Measurements from ENCODE around the gene LSM4. TPM values are rescaled to one million over a fixed set of nuclear protein-coding genes. Genes with fewer than 3 reads are reported as not detected.

The LSM4 gene
- total RNA-seq, 1 donor from 2014 or later: 119 TPM

DNA sequence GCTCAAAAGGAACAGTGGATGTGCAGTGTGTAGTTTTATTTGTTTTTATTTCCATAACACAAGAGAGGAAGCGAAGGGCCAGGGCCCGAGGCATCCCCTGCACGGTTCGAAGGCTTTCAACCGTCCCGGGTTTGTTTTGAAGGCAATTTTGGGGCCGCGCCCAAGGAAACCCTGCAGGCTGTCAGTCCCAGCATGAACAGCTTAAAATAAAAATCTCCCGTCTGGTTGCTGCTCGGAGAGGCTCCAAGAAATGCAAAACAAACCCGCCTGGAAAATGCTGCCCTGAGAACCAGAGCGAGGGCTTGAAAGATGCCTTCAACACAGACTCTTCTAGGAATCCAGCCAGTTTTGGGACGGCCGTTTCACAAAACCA is 16.0 kb downstream of the LSM4 start:
- Histone ChIP-seq H3K4me3 (ENCODE audit: low read length in 3 of 3) (no peak overlapping the region), H3K36me3 (ENCODE audit: control insufficient read depth in 3 of 3, insufficient read depth in 3 of 3, low read length in 3 of 3) (peaks cover 10 to 11% (median 10%) of the 10 kb centered on the region in 3 donors), H3K9me3 (ENCODE audit: control insufficient read depth in 3 of 3, low read length in 3 of 3) (no peaks in the 10 kb centered on the region), H3K9ac (ENCODE audit: low read depth in 1 of 3, low read length in 3 of 3) (peak overlapping the region in 2 of 3 donors; percentile 56 to 79), H3K27me3 (ENCODE audit: control insufficient read depth in 3 of 3, insufficient read depth in 3 of 3, low read length in 3 of 3) (no peaks in the 10 kb centered on the region), H3K4me1 (ENCODE audit: control insufficient read depth in 3 of 3, insufficient read depth in 3 of 3, low read length in 3 of 3) (peaks cover 29 to 66% (median 64%) of the 10 kb centered on the region in 3 donors), H3K27ac (ENCODE audit: low read depth, low read length) (peak overlapping the region; percentile 99)

DNA sequence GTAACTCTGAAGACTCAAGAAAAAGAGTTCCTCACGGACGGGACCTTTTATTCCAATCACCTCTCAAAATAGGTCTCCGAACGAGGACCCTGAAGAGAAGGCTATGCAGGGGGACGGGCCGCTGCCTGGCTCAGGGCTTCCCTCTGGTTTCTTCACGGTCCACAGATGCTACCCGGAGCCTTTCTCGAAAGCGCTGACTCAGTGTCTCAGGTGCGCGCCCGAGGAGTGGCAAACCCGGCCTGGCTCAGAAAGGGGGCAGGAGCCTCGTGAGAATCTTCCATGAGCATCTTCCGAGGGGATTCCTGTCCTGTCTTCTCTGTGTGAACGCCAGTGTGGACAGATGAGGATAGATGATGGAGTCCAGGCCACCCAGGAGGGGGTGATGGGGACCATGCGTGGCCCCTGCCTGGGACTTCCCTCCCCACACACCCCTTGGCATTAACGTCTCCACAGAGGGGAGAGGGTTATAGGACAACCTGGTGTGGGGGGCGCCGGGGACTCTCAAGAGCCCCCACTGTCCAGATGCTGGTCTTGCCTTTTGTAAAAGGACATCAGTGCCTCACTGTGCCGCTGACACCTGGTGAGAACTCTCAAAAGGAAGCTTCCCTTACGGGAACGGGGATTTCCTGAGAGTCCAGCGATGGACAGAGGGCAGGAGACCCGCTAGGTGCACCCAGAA is 16.5 kb downstream of the LSM4 start:
- Histone ChIP-seq H3K36me3 (ENCODE audit: control insufficient read depth in 3 of 3, insufficient read depth in 3 of 3, low read length in 3 of 3) (peaks cover 6 to 9% (median 7%) of the 10 kb centered on the region in 3 donors), H3K9ac (ENCODE audit: low read depth in 1 of 3, low read length in 3 of 3) (peak overlapping the region in 2 of 3 donors; percentile 56 to 79), H3K27me3 (ENCODE audit: control insufficient read depth in 3 of 3, insufficient read depth in 3 of 3, low read length in 3 of 3) (no peaks in the 10 kb centered on the region), H3K27ac (ENCODE audit: low read depth, low read length) (peak overlapping the region; percentile 99), H3K9me3 (ENCODE audit: control insufficient read depth in 3 of 3, low read length in 3 of 3) (no peaks in the 10 kb centered on the region), H3K4me1 (ENCODE audit: control insufficient read depth in 3 of 3, insufficient read depth in 3 of 3, low read length in 3 of 3) (peaks cover 34 to 71% (median 69%) of the 10 kb centered on the region in 3 donors), H3K4me3 (ENCODE audit: low read length in 3 of 3) (no peak overlapping the region)

DNA sequence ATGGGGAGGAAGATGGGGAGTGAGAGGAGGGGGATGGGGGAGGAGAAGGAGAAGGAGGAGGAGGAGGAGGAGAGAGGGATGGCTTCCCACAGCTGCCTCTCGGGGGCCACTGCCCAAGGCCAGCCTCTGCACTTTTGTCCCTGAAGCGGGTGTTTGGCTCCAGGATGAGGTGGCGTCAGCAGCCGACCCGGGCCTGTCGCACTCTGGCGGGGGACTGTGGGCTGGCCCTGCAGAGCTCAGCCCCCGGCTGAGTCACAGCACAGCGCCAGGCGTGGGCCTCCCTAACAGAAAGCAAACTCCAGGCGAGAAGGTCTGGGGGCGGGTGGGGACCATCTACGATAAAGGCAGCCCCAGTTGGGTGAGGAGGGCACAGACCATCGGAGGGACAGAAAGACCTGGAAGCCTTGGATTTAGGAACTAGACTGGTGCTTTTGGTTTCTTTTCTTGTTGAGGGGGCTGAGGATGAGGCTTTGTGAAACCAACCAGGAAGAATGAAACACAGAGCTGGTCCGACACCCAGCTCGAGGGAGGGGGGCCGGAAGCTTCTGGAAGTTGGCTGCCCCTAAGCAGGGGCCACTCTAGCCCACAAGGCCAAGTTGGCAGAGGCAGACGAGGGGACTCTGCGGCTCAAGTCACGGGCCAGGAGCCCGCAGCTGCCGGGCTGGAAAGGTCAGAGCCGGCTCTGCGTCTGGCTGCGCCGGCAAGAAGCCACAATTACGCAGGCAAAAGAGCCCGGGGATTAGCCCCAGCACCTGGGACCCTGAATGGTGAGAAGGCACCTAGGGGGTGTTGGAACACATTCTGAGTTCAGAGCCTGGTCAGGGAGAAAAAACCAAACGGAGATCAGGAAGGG is 18.2 kb downstream of the LSM4 start:
- peak overlapping the region; percentile 85 to 92 (median 90) for H3K9ac ChIP-seq (ENCODE audit: low read depth in 1 of 3, low read length in 3 of 3)
- H3K27ac ChIP-seq (ENCODE audit: low read depth, low read length): peak overlapping the region; percentile 99
- peak overlapping the region; percentile 56 to 73 (median 60) for H3K4me3 ChIP-seq (ENCODE audit: low read length in 3 of 3)
- H3K36me3 ChIP-seq (ENCODE audit: control insufficient read depth in 3 of 3, insufficient read depth in 3 of 3, low read length in 3 of 3): peaks cover 2 to 5% (median 3%) of the 10 kb centered on the region in 3 donors
- H3K9me3 ChIP-seq (ENCODE audit: control insufficient read depth in 3 of 3, low read length in 3 of 3): no peaks in the 10 kb centered on the region
- H3K4me1 ChIP-seq (ENCODE audit: control insufficient read depth in 3 of 3, insufficient read depth in 3 of 3, low read length in 3 of 3): peaks cover 42 to 79% (median 77%) of the 10 kb centered on the region in 3 donors
- no peaks in the 10 kb centered on the region for H3K27me3 ChIP-seq (ENCODE audit: control insufficient read depth in 3 of 3, insufficient read depth in 3 of 3, low read length in 3 of 3)

DNA sequence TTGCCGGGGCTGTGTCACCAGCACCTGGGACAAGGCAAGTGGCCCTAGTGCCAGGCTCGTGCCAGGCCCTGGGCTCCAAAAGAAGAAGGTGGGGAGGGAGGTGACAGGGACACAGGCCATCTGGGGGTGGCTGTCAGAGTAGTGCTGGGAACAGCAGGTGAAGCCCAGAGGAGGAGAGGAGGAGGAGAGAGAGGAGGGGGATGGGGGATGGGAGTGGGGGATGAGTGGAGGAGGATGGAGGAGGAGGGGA is 18.7 kb downstream of the LSM4 start:
- Histone ChIP-seq H3K9me3 (ENCODE audit: control insufficient read depth in 3 of 3, low read length in 3 of 3) (no peaks in the 10 kb centered on the region), H3K36me3 (ENCODE audit: control insufficient read depth in 3 of 3, insufficient read depth in 3 of 3, low read length in 3 of 3) (no peaks in the 10 kb centered on the region), H3K4me1 (ENCODE audit: control insufficient read depth in 3 of 3, insufficient read depth in 3 of 3, low read length in 3 of 3) (peaks cover 42 to 77% (median 77%) of the 10 kb centered on the region in 3 donors), H3K9ac (ENCODE audit: low read depth in 1 of 3, low read length in 3 of 3) (peak overlapping the region; percentile 85 to 92 (median 90)), H3K27me3 (ENCODE audit: control insufficient read depth in 3 of 3, insufficient read depth in 3 of 3, low read length in 3 of 3) (no peaks in the 10 kb centered on the region), H3K27ac (ENCODE audit: low read depth, low read length) (peak overlapping the region; percentile 99), H3K4me3 (ENCODE audit: low read length in 3 of 3) (peak overlapping the region; percentile 56 to 73 (median 60))

DNA sequence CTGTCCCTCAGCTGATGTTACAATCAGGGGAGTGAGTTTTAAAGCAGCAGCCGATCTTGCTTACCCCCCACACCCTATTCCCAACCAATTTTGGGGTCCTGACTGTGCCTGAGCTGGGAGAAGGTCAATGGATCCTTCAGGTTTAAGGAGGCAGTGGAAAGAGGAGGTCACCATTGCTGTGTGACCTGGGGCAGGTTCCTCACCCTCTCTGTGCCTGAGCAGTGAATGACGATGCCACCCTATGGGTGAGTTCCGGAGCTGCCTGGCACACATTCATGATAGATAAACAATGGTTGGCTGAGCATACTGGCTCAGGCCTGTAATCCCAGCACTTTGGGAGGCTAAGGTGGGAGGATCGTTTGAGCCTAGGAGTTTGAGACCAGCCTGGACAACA is 21.2 kb downstream of the LSM4 start:
- Histone ChIP-seq H3K4me1 (ENCODE audit: control insufficient read depth in 3 of 3, insufficient read depth in 3 of 3, low read length in 3 of 3) (peaks cover 36 to 54% (median 53%) of the 10 kb centered on the region in 3 donors), H3K27ac (ENCODE audit: low read depth, low read length) (peak overlapping the region; percentile 85)

DNA sequence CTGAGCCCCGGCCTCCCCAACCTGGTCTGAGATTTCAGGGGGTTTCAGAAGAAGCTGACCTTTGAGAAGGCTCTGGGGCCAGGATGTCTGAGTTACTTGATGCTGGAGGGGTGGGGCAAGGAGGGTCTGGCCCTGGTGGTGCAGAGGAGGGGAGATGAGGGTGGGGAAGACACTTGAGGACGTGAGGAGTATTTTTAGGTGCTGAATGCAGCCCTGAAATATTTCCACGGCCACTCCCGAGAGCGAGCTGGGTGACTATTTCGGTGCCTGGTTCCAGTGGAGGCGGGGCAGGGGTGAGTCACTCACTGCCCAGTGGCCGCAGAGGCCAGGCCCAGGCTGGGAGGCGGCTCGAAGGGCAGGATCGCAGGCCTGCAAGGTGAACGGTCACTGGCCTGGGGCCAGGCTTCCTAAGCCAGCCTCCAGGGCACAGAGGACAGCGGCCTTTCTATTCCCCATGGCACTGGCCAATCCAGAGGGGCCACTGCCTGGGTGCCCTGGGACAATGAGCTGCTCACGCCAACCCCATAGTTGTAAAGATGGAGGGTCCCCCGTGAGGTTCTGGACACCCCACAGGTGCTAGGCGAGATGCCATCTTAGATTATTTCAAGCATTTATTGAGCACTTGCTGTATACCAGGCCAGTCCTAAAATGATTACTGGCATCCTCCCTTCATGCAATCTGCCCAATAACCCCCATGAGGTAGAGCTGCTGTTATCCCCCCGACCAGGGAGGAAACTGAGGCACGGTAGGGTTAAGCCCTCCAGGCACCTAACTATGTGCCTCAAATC is 21.8 kb downstream of the LSM4 start:
- no peaks in the 10 kb centered on the region for H3K27me3 ChIP-seq (ENCODE audit: control insufficient read depth in 3 of 3, insufficient read depth in 3 of 3, low read length in 3 of 3)
- H3K36me3 ChIP-seq (ENCODE audit: control insufficient read depth in 3 of 3, insufficient read depth in 3 of 3, low read length in 3 of 3): no peaks in the 10 kb centered on the region
- H3K9me3 ChIP-seq (ENCODE audit: control insufficient read depth in 3 of 3, low read length in 3 of 3): no peaks in the 10 kb centered on the region
- H3K9ac ChIP-seq (ENCODE audit: low read depth in 1 of 3, low read length in 3 of 3): peak overlapping the region; percentile 33 to 70 (median 57)
- peaks cover 36 to 48% (median 47%) of the 10 kb centered on the region in 3 donors for H3K4me1 ChIP-seq (ENCODE audit: control insufficient read depth in 3 of 3, insufficient read depth in 3 of 3, low read length in 3 of 3)
- H3K27ac ChIP-seq (ENCODE audit: low read depth, low read length): peak overlapping the region; percentile 85
- no peak overlapping the region for H3K4me3 ChIP-seq (ENCODE audit: low read length in 3 of 3)

More for the DNA sequence above, 21.2 kb downstream of the LSM4 start:
- Histone ChIP-seq H3K27me3 (ENCODE audit: control insufficient read depth in 3 of 3, insufficient read depth in 3 of 3, low read length in 3 of 3) (no peaks in the 10 kb centered on the region), H3K9me3 (ENCODE audit: control insufficient read depth in 3 of 3, low read length in 3 of 3) (no peaks in the 10 kb centered on the region), H3K36me3 (ENCODE audit: control insufficient read depth in 3 of 3, insufficient read depth in 3 of 3, low read length in 3 of 3) (no peaks in the 10 kb centered on the region), H3K9ac (ENCODE audit: low read depth in 1 of 3, low read length in 3 of 3) (peak overlapping the region in 2 of 3 donors; percentile 15 to 70), H3K4me3 (ENCODE audit: low read length in 3 of 3) (no peak overlapping the region)

DNA sequence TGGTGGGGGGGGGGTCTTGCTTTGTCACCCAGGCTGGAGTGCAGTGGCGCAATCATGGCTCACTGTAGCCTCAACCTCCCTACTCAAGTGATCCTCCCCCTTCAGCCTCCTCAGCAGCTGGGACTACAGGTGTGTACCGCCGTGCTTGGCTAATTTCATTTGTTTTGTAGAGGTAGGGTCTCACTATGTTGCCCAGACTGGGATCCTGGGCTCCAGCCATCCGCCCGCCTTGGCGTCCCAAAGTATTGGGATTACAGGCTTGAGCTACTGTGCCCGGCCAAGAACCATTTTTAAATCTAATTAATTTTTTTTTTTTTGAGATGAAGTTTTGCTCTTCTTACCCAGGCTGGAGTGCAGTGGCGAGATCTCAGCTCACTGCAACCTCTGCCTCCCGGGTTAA is 23.2 kb downstream of the LSM4 start:
- Histone ChIP-seq H3K27ac (ENCODE audit: low read depth, low read length) (no peak overlapping the region), H3K36me3 (ENCODE audit: control insufficient read depth in 3 of 3, insufficient read depth in 3 of 3, low read length in 3 of 3) (no peaks in the 10 kb centered on the region), H3K4me1 (ENCODE audit: control insufficient read depth in 3 of 3, insufficient read depth in 3 of 3, low read length in 3 of 3) (peaks cover 26 to 35% (median 32%) of the 10 kb centered on the region in 3 donors), H3K9ac (ENCODE audit: low read depth in 1 of 3, low read length in 3 of 3) (no peak overlapping the region), H3K27me3 (ENCODE audit: control insufficient read depth in 3 of 3, insufficient read depth in 3 of 3, low read length in 3 of 3) (no peaks in the 10 kb centered on the region), H3K4me3 (ENCODE audit: low read length in 3 of 3) (no peak overlapping the region), H3K9me3 (ENCODE audit: control insufficient read depth in 3 of 3, low read length in 3 of 3) (no peaks in the 10 kb centered on the region)

DNA sequence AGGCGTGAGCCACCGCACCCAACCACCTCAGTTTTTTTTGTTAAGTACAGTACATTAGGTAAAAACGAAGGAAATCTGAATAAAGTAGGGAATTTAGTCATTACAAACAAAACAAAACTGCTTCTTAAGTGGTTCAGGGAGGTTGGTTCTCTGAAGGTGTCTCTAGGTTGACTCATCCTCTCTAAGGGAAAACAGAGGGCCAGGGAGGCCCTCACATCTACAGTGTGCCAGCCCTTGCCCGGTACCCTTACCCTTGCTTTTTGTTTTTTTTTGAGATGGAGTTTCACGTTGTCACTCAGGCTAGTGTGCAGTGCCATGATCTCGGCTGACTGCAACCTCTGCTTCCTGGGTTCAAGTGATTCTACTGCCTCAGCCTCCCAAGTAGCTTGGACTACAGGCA is 24.3 kb downstream of the LSM4 start:
- peak overlapping the region; percentile 37 for H3K27ac ChIP-seq (ENCODE audit: low read depth, low read length)
- peaks cover 18 to 26% (median 25%) of the 10 kb centered on the region in 3 donors for H3K4me1 ChIP-seq (ENCODE audit: control insufficient read depth in 3 of 3, insufficient read depth in 3 of 3, low read length in 3 of 3)

DNA sequence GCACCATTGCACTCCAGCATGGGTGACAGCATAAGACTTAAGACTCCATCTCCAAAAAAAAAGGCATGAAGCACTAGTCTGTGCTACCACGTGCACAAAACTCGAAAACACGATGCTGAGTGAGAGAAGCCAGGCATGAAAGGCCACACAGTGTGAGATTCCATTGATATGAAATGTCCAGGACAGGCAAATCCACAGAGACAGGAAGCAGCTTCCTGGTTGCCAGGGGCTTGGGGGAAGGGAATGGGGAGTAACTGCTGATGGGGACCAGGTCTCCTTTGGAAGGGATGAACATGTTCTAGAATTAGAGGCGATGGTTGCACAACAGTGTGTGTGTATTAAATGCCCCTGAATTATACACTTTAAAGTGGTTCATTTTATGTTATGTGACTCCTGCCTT is 25.6 kb downstream of the LSM4 start:
- no peak overlapping the region for H3K27ac ChIP-seq (ENCODE audit: low read depth, low read length)
- peaks cover 19 to 31% (median 28%) of the 10 kb centered on the region in 3 donors for H3K4me1 ChIP-seq (ENCODE audit: control insufficient read depth in 3 of 3, insufficient read depth in 3 of 3, low read length in 3 of 3)
- no peak overlapping the region for H3K4me3 ChIP-seq (ENCODE audit: low read length in 3 of 3)
- H3K36me3 ChIP-seq (ENCODE audit: control insufficient read depth in 3 of 3, insufficient read depth in 3 of 3, low read length in 3 of 3): no peaks in the 10 kb centered on the region
- no peaks in the 10 kb centered on the region for H3K27me3 ChIP-seq (ENCODE audit: control insufficient read depth in 3 of 3, insufficient read depth in 3 of 3, low read length in 3 of 3)
- no peaks in the 10 kb centered on the region for H3K9me3 ChIP-seq (ENCODE audit: control insufficient read depth in 3 of 3, low read length in 3 of 3)
- no peak overlapping the region for H3K9ac ChIP-seq (ENCODE audit: low read depth in 1 of 3, low read length in 3 of 3)

More for the DNA sequence above, 24.3 kb downstream of the LSM4 start:
- no peak overlapping the region for H3K9ac ChIP-seq (ENCODE audit: low read depth in 1 of 3, low read length in 3 of 3)
- no peak overlapping the region for H3K4me3 ChIP-seq (ENCODE audit: low read length in 3 of 3)
- no peaks in the 10 kb centered on the region for H3K27me3 ChIP-seq (ENCODE audit: control insufficient read depth in 3 of 3, insufficient read depth in 3 of 3, low read length in 3 of 3)
- H3K9me3 ChIP-seq (ENCODE audit: control insufficient read depth in 3 of 3, low read length in 3 of 3): no peaks in the 10 kb centered on the region
- no peaks in the 10 kb centered on the region for H3K36me3 ChIP-seq (ENCODE audit: control insufficient read depth in 3 of 3, insufficient read depth in 3 of 3, low read length in 3 of 3)

Data from skeletal muscle tissue (tissue), 4 donors.